Neural progenitor cell (in vitro differentiated cells): ENCODE results near the gene MYO7B.

Experiments
- EZH2 ChIP-seq: fragments of 200-600 bp; sonication (generic); IDR thresholded peaks from 2 replicates; pipeline ENCODE4 v1.6.1; 2017; ENCODE audit warnings: antibody characterized with exemption, mild to moderate bottlenecking, moderate library complexity
- EZH2phosphoT487 ChIP-seq: fragments of 200-600 bp; sonication (generic); IDR thresholded peaks from 2 replicates; pipeline ENCODE4 v1.6.1; 2017; ENCODE audit warnings: antibody characterized with exemption
- TF ChIP-seq, protein P1 (sequence below): fragments of 200-600 bp; sonication (generic); IDR thresholded peaks from 2 replicates; pipeline ENCODE4 v1.5.1; 2017; ENCODE audit warnings: antibody characterized with exemption, mild to moderate bottlenecking

DNA sequence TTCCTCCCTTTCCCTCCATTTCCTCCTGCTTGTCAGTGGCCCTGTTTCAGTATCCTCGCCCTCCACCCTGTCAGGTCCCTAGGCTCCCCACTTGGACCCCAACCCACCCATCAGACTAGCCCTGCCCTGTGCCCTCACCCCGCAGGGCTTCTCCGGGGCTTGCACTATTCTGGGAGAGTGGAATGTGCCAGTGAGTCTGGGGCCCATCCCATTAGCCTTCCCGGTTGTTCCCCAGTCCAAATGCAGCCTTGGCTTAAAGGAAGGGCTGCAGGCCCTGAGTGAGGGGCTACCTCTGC lies 45.5 kb downstream of the MYO7B start:
- no peak for TF ChIP-seq EZH2
- TF ChIP-seq, protein P1, sequence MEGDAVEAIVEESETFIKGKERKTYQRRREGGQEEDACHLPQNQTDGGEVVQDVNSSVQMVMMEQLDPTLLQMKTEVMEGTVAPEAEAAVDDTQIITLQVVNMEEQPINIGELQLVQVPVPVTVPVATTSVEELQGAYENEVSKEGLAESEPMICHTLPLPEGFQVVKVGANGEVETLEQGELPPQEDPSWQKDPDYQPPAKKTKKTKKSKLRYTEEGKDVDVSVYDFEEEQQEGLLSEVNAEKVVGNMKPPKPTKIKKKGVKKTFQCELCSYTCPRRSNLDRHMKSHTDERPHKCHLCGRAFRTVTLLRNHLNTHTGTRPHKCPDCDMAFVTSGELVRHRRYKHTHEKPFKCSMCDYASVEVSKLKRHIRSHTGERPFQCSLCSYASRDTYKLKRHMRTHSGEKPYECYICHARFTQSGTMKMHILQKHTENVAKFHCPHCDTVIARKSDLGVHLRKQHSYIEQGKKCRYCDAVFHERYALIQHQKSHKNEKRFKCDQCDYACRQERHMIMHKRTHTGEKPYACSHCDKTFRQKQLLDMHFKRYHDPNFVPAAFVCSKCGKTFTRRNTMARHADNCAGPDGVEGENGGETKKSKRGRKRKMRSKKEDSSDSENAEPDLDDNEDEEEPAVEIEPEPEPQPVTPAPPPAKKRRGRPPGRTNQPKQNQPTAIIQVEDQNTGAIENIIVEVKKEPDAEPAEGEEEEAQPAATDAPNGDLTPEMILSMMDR, result no peak
- TF ChIP-seq EZH2phosphoT487, result no peak
